H9 (cell line): ENCODE data around the gene SATB2. TPM values are rescaled to one million over a fixed set of nuclear protein-coding genes. Genes with fewer than 3 reads are reported as not detected.

Source experiments
- DNase-seq: peaks from one replicate; pipeline ENCODE4 v3.0.0-alpha.2; 2017
- H2AFZ ChIP-seq: one replicate; pipeline ENCODE4 v1.6.1; 2013; ENCODE audit warnings: mild to moderate bottlenecking, low read length, control low read depth, moderate library complexity
- H2AK5ac ChIP-seq: 2 replicates; pipeline ENCODE4 v1.6.1; 2013; ENCODE audit warnings: low read length, control low read depth, mixed read lengths; ENCODE audit not compliant: insufficient read length
- H2BK120ac ChIP-seq: one replicate; pipeline ENCODE4 v1.6.1; 2013; ENCODE audit warnings: low read depth, mild to moderate bottlenecking, low read length, control low read depth, inconsistent platforms; ENCODE audit not compliant: poor library complexity, severe bottlenecking
- H2BK12ac ChIP-seq: 2 replicates; pipeline ENCODE4 v1.6.1; 2013; ENCODE audit warnings: low read length, control low read depth, mixed read lengths, low read depth; ENCODE audit not compliant: insufficient read length
- H2BK15ac ChIP-seq: 2 replicates; pipeline ENCODE4 v1.6.1; 2013; ENCODE audit warnings: low read depth, low read length, control low read depth
- H2BK20ac ChIP-seq: one replicate; pipeline ENCODE4 v1.6.1; 2013; ENCODE audit warnings: low read depth, mild to moderate bottlenecking, low read length, control low read depth, inconsistent platforms; ENCODE audit not compliant: poor library complexity, severe bottlenecking
- H2BK5ac ChIP-seq: 2 replicates; pipeline ENCODE4 v1.6.1; 2013; ENCODE audit warnings: low read length, control low read depth, mixed read lengths; ENCODE audit not compliant: insufficient read length
- H3K14ac ChIP-seq: 2 replicates; pipeline ENCODE4 v1.6.1; 2013; ENCODE audit warnings: low read length, control low read depth; ENCODE audit not compliant: insufficient read depth
- H3K18ac ChIP-seq: 2 replicates; pipeline ENCODE4 v1.6.1; 2013; ENCODE audit warnings: low read depth, mild to moderate bottlenecking, mixed read lengths, low read length, control low read depth; ENCODE audit not compliant: insufficient read length
- H3K23ac ChIP-seq: 2 replicates; pipeline ENCODE4 v1.6.1; 2013; ENCODE audit warnings: low read length, control low read depth, mixed read lengths, low read depth; ENCODE audit not compliant: insufficient read length
- H3K23me2 ChIP-seq: 2 replicates; pipeline ENCODE4 v1.6.1; 2013; ENCODE audit warnings: low read depth, mild to moderate bottlenecking, mixed read lengths, low read length, control low read depth; ENCODE audit not compliant: insufficient read length, poor library complexity, severe bottlenecking
- H3K27ac ChIP-seq: 2 replicates; pipeline ENCODE4 v1.5.1; 2013; ENCODE audit warnings: low read length, control low read depth, mixed read lengths, low read depth; ENCODE audit not compliant: insufficient read length
- H3K27me3 ChIP-seq: 2 replicates; pipeline ENCODE4 v1.6.1; 2013; ENCODE audit warnings: low read length, control low read depth, inconsistent platforms; ENCODE audit not compliant: insufficient read depth
- H3K4ac ChIP-seq: 2 replicates; pipeline ENCODE4 v1.6.1; 2013; ENCODE audit warnings: low read depth, mild to moderate bottlenecking, control low read depth, inconsistent platforms, low read length, moderate library complexity
- H3K4me1 ChIP-seq: 2 replicates; pipeline ENCODE4 v1.6.1; 2013; ENCODE audit warnings: low read length, control low read depth, inconsistent platforms; ENCODE audit not compliant: insufficient read depth
- H3K4me2 ChIP-seq: 2 replicates; pipeline ENCODE4 v1.6.1; 2013; ENCODE audit warnings: low read length, control low read depth, mixed read lengths; ENCODE audit not compliant: insufficient read length, insufficient read depth
- H3K56ac ChIP-seq: 2 replicates; pipeline ENCODE4 v1.6.1; 2013; ENCODE audit warnings: low read depth, mild to moderate bottlenecking, mixed read lengths, low read length, control low read depth; ENCODE audit not compliant: insufficient read length
- H3K79me1 ChIP-seq: 2 replicates; pipeline ENCODE4 v1.6.1; 2013; ENCODE audit warnings: low read depth, mild to moderate bottlenecking, moderate library complexity, low read length, control low read depth, inconsistent platforms; ENCODE audit not compliant: insufficient read depth, poor library complexity, severe bottlenecking
- H3K79me2 ChIP-seq: 2 replicates; pipeline ENCODE4 v1.6.1; 2013; ENCODE audit warnings: low read length, control low read depth, inconsistent platforms; ENCODE audit not compliant: insufficient read depth
- H3K9ac ChIP-seq: 2 replicates; pipeline ENCODE4 v1.6.1; 2013; ENCODE audit warnings: low read length, control low read depth, mixed read lengths; ENCODE audit not compliant: insufficient read length; ENCODE audit errors: extremely low read depth
- H3K9me3 ChIP-seq: one replicate; pipeline ENCODE4 v1.6.1; 2013; ENCODE audit warnings: low read depth, low read length, inconsistent platforms; ENCODE audit not compliant: control insufficient read depth
- H3T11ph ChIP-seq: one replicate; pipeline ENCODE4 v1.6.1; 2013; ENCODE audit warnings: mild to moderate bottlenecking, low read length, control low read depth, inconsistent platforms
- H4K20me1 ChIP-seq: one replicate; pipeline ENCODE4 v1.6.1; 2013; ENCODE audit not compliant: control insufficient read depth, insufficient read length, insufficient read depth
- H4K5ac ChIP-seq: 2 replicates; pipeline ENCODE4 v1.6.1; 2013; ENCODE audit warnings: low read depth, mild to moderate bottlenecking, mixed read lengths, low read length, control low read depth; ENCODE audit not compliant: insufficient read length
- H4K8ac ChIP-seq: replicated peaks from 2 replicates; pipeline ENCODE4 v1.6.1; 2013; ENCODE audit warnings: low read length, control low read depth, mixed read lengths, low read depth; ENCODE audit not compliant: insufficient read length
- H4K91ac ChIP-seq: 2 replicates; pipeline ENCODE4 v1.6.1; 2013; ENCODE audit warnings: low read depth, mild to moderate bottlenecking, moderate library complexity, mixed read lengths, low read length, control low read depth; ENCODE audit not compliant: insufficient read length
- H3K27ac Mint-ChIP-seq, 3 experiments: 2 replicates in 2 of 3; 3 replicates in 1 of 3; pipeline ENCODE4 v1.8.0; 2020 to 2021; ENCODE audit warnings: mixed read lengths in 3 of 3, mild to moderate bottlenecking in 1 of 3, moderate library complexity in 1 of 3
- H3K27me3 Mint-ChIP-seq: 2 replicates; pipeline ENCODE4 v1.8.0; 2021; ENCODE audit warnings: low read depth, mild to moderate bottlenecking, moderate library complexity, mixed read lengths
- H3K36me3 Mint-ChIP-seq, 3 experiments: 2 replicates in 2 of 3; 3 replicates in 1 of 3; pipeline ENCODE4 v1.8.0; 2020 to 2021; ENCODE audit warnings: low read depth in 3 of 3, mixed read lengths in 3 of 3; ENCODE audit not compliant: insufficient read depth in 1 of 3
- H3K4me1 Mint-ChIP-seq, 2 experiments: 2 replicates each; pipeline ENCODE4 v1.8.0; 2020; ENCODE audit warnings: mixed read lengths in 2 of 2
- H3K4me3 Mint-ChIP-seq, 2 experiments: 2 replicates in 1 of 2; 3 replicates in 1 of 2; pipeline ENCODE4 v1.8.0; 2020 to 2021; ENCODE audit warnings: mild to moderate bottlenecking in 2 of 2, mixed read lengths in 2 of 2, moderate library complexity in 1 of 2
- H3K9me3 Mint-ChIP-seq, 2 experiments: 2 replicates in 1 of 2; 3 replicates in 1 of 2; pipeline ENCODE4 v1.8.0; 2020; ENCODE audit warnings: mild to moderate bottlenecking in 2 of 2, mixed read lengths in 2 of 2, moderate library complexity in 1 of 2
- total RNA-seq: library from RNA; stranded (reverse); gene quantifications from 2 replicates; pipeline ENCODE4 v1.2.1, GENCODE V29; 2021
- TF ChIP-seq, protein P1 (sequence below): fragments of 200-600 bp; sonication (generic); conservative IDR thresholded peaks from 3 replicates; pipeline ENCODE4 v1.8.0; 2021; ENCODE audit warnings: antibody characterized with exemption, mild to moderate bottlenecking

Gene SATB2
- total RNA-seq, 1 experiment from 2014 or later: 23.8 TPM

DNA sequence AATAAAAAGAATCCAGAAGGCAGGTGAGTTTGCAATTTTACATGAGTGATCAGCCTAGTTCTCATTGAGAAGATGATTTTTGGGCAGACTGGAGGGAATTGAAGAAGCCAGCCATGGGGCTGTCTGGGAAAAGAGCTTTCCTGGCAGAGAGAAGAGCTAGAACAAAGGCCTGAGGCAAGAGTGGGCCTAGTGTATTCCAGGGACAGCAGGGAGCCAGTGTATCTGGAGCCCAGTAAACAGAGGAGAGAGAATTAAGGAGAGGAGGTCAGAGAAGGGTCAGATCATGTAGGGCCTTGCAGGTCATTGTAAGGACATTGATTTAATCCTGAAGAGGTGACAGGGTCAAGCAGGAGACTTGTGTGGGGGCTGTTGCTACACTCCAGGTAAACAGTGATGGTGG is 195.8 kb downstream of the SATB2 start:
- Mint-ChIP-seq H3K27ac (no peak overlapping the region), H3K4me1 (peaks cover 8% of the 10 kb centered on the region in 2 experiments), H3K9me3 (peaks cover 20 to 24% of the 10 kb centered on the region in 2 experiments), H3K4me3 (no peak overlapping the region; a peak in 1 of 5 replicates), H3K27me3 (peaks cover 3% of the 10 kb centered on the region), H3K36me3 (peaks cover 18 to 23% (median 23%) of the 10 kb centered on the region in 3 experiments)
- Histone ChIP-seq H2BK5ac (no peak overlapping the region), H4K20me1 (no peaks in the 10 kb centered on the region), H3T11ph (no peak overlapping the region), H2BK120ac (no peak overlapping the region), H3K56ac (no peak overlapping the region), H2BK20ac (no peak overlapping the region), H4K8ac (no peak overlapping the region), H3K4ac (no peak overlapping the region), H3K9ac (no peak overlapping the region), H2BK12ac (no peak overlapping the region), H4K5ac (no peak overlapping the region), H4K91ac (no peak overlapping the region), H3K4me1 (0 out of 2 replicates have a peak, but pooled peaks cover 1% of the 10 kb centered on the region), H3K4me2 (no peak overlapping the region), H3K18ac (no peak overlapping the region), H2BK15ac (no peak overlapping the region), H3K14ac (no peak overlapping the region), H3K27me3 (no peaks in the 10 kb centered on the region), H3K79me2 (no peaks in the 10 kb centered on the region), H3K23ac (no peak overlapping the region), H3K27ac (no peak overlapping the region), H2AK5ac (no peak overlapping the region), H3K79me1 (no peaks in the 10 kb centered on the region), H3K9me3 (peaks cover 5% of the 10 kb centered on the region), H2AFZ (no peak overlapping the region), H3K23me2 (no peaks in the 10 kb centered on the region)
- no peak for DNase-seq
- TF ChIP-seq, protein P1, sequence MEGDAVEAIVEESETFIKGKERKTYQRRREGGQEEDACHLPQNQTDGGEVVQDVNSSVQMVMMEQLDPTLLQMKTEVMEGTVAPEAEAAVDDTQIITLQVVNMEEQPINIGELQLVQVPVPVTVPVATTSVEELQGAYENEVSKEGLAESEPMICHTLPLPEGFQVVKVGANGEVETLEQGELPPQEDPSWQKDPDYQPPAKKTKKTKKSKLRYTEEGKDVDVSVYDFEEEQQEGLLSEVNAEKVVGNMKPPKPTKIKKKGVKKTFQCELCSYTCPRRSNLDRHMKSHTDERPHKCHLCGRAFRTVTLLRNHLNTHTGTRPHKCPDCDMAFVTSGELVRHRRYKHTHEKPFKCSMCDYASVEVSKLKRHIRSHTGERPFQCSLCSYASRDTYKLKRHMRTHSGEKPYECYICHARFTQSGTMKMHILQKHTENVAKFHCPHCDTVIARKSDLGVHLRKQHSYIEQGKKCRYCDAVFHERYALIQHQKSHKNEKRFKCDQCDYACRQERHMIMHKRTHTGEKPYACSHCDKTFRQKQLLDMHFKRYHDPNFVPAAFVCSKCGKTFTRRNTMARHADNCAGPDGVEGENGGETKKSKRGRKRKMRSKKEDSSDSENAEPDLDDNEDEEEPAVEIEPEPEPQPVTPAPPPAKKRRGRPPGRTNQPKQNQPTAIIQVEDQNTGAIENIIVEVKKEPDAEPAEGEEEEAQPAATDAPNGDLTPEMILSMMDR: no peak
